ENCODE data around the gene TIMM44.
"Not testable (repeated sequence)": the region's sequence is repeated elsewhere in the genome, so short reads cannot be mapped to it uniquely, and the experiment has no call there.

Gene TIMM44

GRCh38 chr19:7894612-7895309 lies 48.7 kb downstream of the TIMM44 start:
- H3K4me3 ChIP-seq (ENCODE audit: low read depth, low read length) = no peak overlapping the region
- TF ChIP-seq CTCF (IDR thresholded peaks at IDR 0.05; ENCODE audit: low read depth, low read length) = no peak

- not testable (repeated sequence) for H3K4me3 ChIP-seq (ENCODE audit: low read depth, low read length)
Observed at GRCh38 chr19:7893362-7894101, 49.9 kb downstream of the TIMM44 start.

- TF ChIP-seq CTCF (IDR thresholded peaks at IDR 0.05; ENCODE audit: low read depth, low read length) = no peak
- H3K4me3 ChIP-seq (ENCODE audit: low read depth, low read length) = peak overlapping the region; percentile 75
Observed at GRCh38 chr19:7888826-7889217, 54.6 kb downstream of the TIMM44 start.

- peak within 1 kb of the TSS; percentile 75 for H3K4me3 ChIP-seq (ENCODE audit: low read depth, low read length)
Observed at GRCh38 chr19:7888145-7888825, 55.2 kb downstream of the TIMM44 start, which contains the start of gene LRRC8E. Gene LRRC8E, plus strand, starts transcription at chr19:7888510. Its CDS starts 7,094 bp downstream, at chr19:7895604.

GRCh38 chr19:7887408-7888144 lies 55.9 kb downstream of the TIMM44 start:
- peak overlapping the region; percentile 75; the same call in 1 of the 2 replicates for H3K4me3 ChIP-seq (ENCODE audit: low read depth, low read length)
- no peak for TF ChIP-seq CTCF (IDR thresholded peaks at IDR 0.05; ENCODE audit: low read depth, low read length)

More at GRCh38 chr19:7888145-7888825, 55.2 kb downstream of the TIMM44 start, which contains the start of gene LRRC8E:
- TF ChIP-seq CTCF (IDR thresholded peaks at IDR 0.05; ENCODE audit: low read depth, low read length) = no peak

GRCh38 chr19:7885818-7886217 lies 57.6 kb downstream of the TIMM44 start:
- no peak for TF ChIP-seq CTCF (IDR thresholded peaks at IDR 0.05; ENCODE audit: low read depth, low read length)
- H3K4me3 ChIP-seq (ENCODE audit: low read depth, low read length) = no peak overlapping the region

Data from WI38 (cell line).